K562 (cell line): ENCODE results near the gene MTG2. TPM values are rescaled to one million over a fixed set of nuclear protein-coding genes. Genes with fewer than 3 reads are reported as not detected.

Experiments
- ATAC-seq: fragments of 200-7000 bp; cut with Tn5 transposase; 3 replicates; pipeline ENCODE4 v1.9.1; 2020; ENCODE audit warnings: moderate library complexity
- BruUV-seq: library from RNA; stranded (reverse); fragments of 400-500 nt; replicated peaks from 2 replicates; lab custom pipeline; 2021; lab: Mats Ljungman, UMichigan
- CTCF ChIA-PET: fragments of 300-600 bp; formaldehyde crosslinking; extraction: SDS; loops from one replicate; lab custom pipeline; 2021; ENCODE audit warnings: low intra/inter-chr PET ratio; lab: Yijun Ruan, JAX
- POLR2A ChIA-PET: fragments of 300-600, 350-650 bp; sonication (Branson Sonifier 250); formaldehyde crosslinking; extraction: SDS; loops from one replicate; lab custom pipeline; 2021; ENCODE audit warnings: antibody characterized with exemption, inconsistent platforms; lab: Yijun Ruan, JAX
- DNase-seq, 4 experiments: peaks; one replicate each; pipeline versions ENCODE4 v3.0.0 to v3.0.0-alpha.2; 2011 to 2018; ENCODE audit warnings: low spot score in 3 of 4, mixed read lengths in 3 of 4; ENCODE audit errors: extremely low read depth in 1 of 4
- FAIRE-seq: peaks from 2 replicates; lab custom pipeline; 2011; peaks lifted over from hg19 to GRCh38; lab: Jason Lieb, UNC
- H2AFZ ChIP-seq: 2 replicates; pipeline ENCODE4 v1.6.0; 2011; ENCODE audit warnings: low read depth, low read length, control low read depth, inconsistent platforms
- H3K27ac ChIP-seq: fragments of 200-600 bp; 3 replicates; pipeline ENCODE4 v1.8.0; 2011; ENCODE audit warnings: low read depth, mild to moderate bottlenecking, control low read depth, inconsistent platforms, low read length, moderate library complexity, mixed read lengths; ENCODE audit errors: extremely low read depth
- H3K27me3 ChIP-seq, 2 experiments: fragments of 300-600 bp in 1 of 2; 2 replicates in 1 of 2; 3 replicates in 1 of 2; pipeline versions ENCODE4 v1.6.0 to v1.8.0; 2011; ENCODE audit warnings: inconsistent platforms in 2 of 2, low read length in 2 of 2, mild to moderate bottlenecking in 1 of 2, mixed read lengths in 1 of 2, moderate library complexity in 1 of 2; ENCODE audit not compliant: control insufficient read depth in 2 of 2, insufficient read depth in 2 of 2
- H3K36me3 ChIP-seq: fragments of 300-600 bp; 3 replicates; pipeline ENCODE4 v1.8.0; 2011; ENCODE audit warnings: mild to moderate bottlenecking, low read length, inconsistent platforms; ENCODE audit not compliant: control insufficient read depth, insufficient read depth
- H3K4me1 ChIP-seq, 2 experiments: fragments of 200-600 bp in 1 of 2; replicated peaks in 1 of 2; 2 replicates in 1 of 2; 3 replicates in 1 of 2; pipeline versions ENCODE4 v1.5.1 to v1.8.0; 2011; ENCODE audit warnings: inconsistent platforms in 2 of 2, low read length in 2 of 2, mild to moderate bottlenecking in 1 of 2, mixed read lengths in 1 of 2, moderate library complexity in 1 of 2; ENCODE audit not compliant: control insufficient read depth in 2 of 2, insufficient read depth in 2 of 2
- H3K4me2 ChIP-seq: 2 replicates; pipeline ENCODE4 v1.6.1; 2011; ENCODE audit warnings: low read length, control low read depth, inconsistent platforms, mixed read lengths; ENCODE audit not compliant: insufficient read depth
- H3K4me3 ChIP-seq: fragments of 200-600 bp; sonication (generic), shearing (Covaris generic); 2 replicates; pipeline ENCODE4 v1.5.1; 2016; ENCODE audit warnings: control low read depth, inconsistent platforms
- H3K79me2 ChIP-seq: fragments of 200-600 bp; 3 replicates; pipeline ENCODE4 v1.8.0; 2011; ENCODE audit warnings: low read length, inconsistent platforms; ENCODE audit not compliant: control insufficient read depth, insufficient read depth
- H3K9ac ChIP-seq, 2 experiments: 2 replicates each; pipeline versions ENCODE4 v1.6.0 to v1.6.1; 2011; ENCODE audit warnings: low read depth in 2 of 2, low read length in 2 of 2, control low read depth in 1 of 2, inconsistent platforms in 1 of 2, mild to moderate bottlenecking in 1 of 2, mixed read lengths in 1 of 2; ENCODE audit not compliant: insufficient read depth in 1 of 2
- H3K9me1 ChIP-seq: one replicate; pipeline ENCODE4 v1.6.0; 2011; ENCODE audit warnings: inconsistent platforms, mild to moderate bottlenecking, low read length, moderate library complexity; ENCODE audit not compliant: control insufficient read depth, insufficient read depth
- H3K9me3 ChIP-seq: replicated peaks from 2 replicates; pipeline ENCODE4 v1.5.1; 2011; ENCODE audit warnings: low read depth, low read length, inconsistent platforms; ENCODE audit not compliant: control insufficient read depth, insufficient read depth
- H4K20me1 ChIP-seq: replicated peaks from 2 replicates; pipeline ENCODE4 v1.6.1; 2011; ENCODE audit warnings: low read length, inconsistent platforms, mixed read lengths; ENCODE audit not compliant: control insufficient read depth, insufficient read depth
- ESRRB ChIP-seq: fragments of 250-450 bp; sonication (Bioruptor Pico); IDR thresholded peaks from 2 replicates; pipeline ENCODE4 v1.5.0; 2020; ENCODE audit warnings: mild to moderate bottlenecking, moderate library complexity, borderline replicate concordance
- JUND ChIP-seq, 2 experiments: IDR thresholded peaks; 2 replicates in 1 of 2; 3 replicates in 1 of 2; pipeline ENCODE4 v1.6.1; 2011; ENCODE audit warnings: borderline replicate concordance in 2 of 2, low read depth in 2 of 2, low read length in 2 of 2, improper control_type of control experiment in 1 of 2, missing biosample characterization in 1 of 2, missing genetic modification characterization in 1 of 2, missing genetic modification reagents in 1 of 2
- MTA3 ChIP-seq: fragments of 450-650 bp; formaldehyde crosslinking; IDR thresholded peaks from 2 replicates; pipeline ENCODE4 v1.6.1; 2017; ENCODE audit warnings: mild to moderate bottlenecking, borderline replicate concordance
- POLR2G ChIP-seq: fragments of 200-400 bp; formaldehyde crosslinking; IDR thresholded peaks from 2 replicates; pipeline ENCODE4 v1.6.1; 2017; ENCODE audit warnings: low read depth, mild to moderate bottlenecking, antibody characterized with exemption, low read length, moderate library complexity
- RBFOX2 ChIP-seq: fragments of 200-400 bp; formaldehyde crosslinking; IDR thresholded peaks from 2 replicates; pipeline ENCODE4 v1.6.1; 2017; ENCODE audit warnings: low read depth, mild to moderate bottlenecking, low read length, moderate library complexity
- ZNF12 ChIP-seq: sonication (generic); formaldehyde crosslinking; IDR thresholded peaks from 2 replicates; pipeline ENCODE4 v1.4.0; 2020; ENCODE audit warnings: mild to moderate bottlenecking, missing genetic modification reagents
- ZNF324 ChIP-seq: fragments of 250-450 bp; sonication (Bioruptor Pico); IDR thresholded peaks from 2 replicates; pipeline ENCODE4 v1.4.0; 2020; ENCODE audit warnings: mild to moderate bottlenecking
- ZSCAN29 ChIP-seq: fragments of 450-650 bp; IDR thresholded peaks from 2 replicates; pipeline ENCODE4 v1.6.1; 2017
- WGBS: fragments of 100-300 bp; shearing (Covaris generic); methylation state at CpG from one replicate; pipeline ENCODE4 v1.1.6; 2016; ENCODE audit warnings: low coverage, mixed read lengths; ENCODE audit not compliant: insufficient coverage; ENCODE audit errors: missing lambda C conversion rate; 5-methylcytosine and 5-hydroxymethylcytosine counted together
- in situ Hi-C: fragments of 300-500 bp; cut with MboI; formaldehyde crosslinking; loops from 4 replicates; pipeline ENCODE4 v1.15.0; 2018; ENCODE audit warnings: inconsistent platforms, mixed read lengths
- intact Hi-C: fragments of 100-400 bp; cut with micrococcal nuclease; formaldehyde crosslinking; loops from 2 replicates; pipeline ENCODE4 v1.14.2; 2022
- polyA plus RNA-seq, 8 experiments: library from polyadenylated mRNA; depleted of rRNA in 4 of 8; stranded (reverse) in 5 of 8; unstranded in 3 of 8; fragments of >200 nt; fragmentation: Nextera tagmentation in 2 of 8; fragmentation: Illumina TruSeq in 1 of 8; extraction: Ambion mirVana in 2 of 8; extraction: Trizol in 1 of 8; gene quantifications; 2 replicates each; pipeline versions ENCODE4 v1.2.1 to v1.2.3, GENCODE V29; 2011 to 2014; ENCODE audit warnings: inconsistent platforms in 1 of 8, missing spikeins in 1 of 8
- total RNA-seq, 7 experiments: library from RNA; depleted of rRNA in 6 of 7; stranded (reverse); fragments of >200 nt in 6 of 7; fragmentation: Illumina TruSeq in 2 of 7; extraction: Trizol in 2 of 7; gene quantifications; 2 replicates each; pipeline versions ENCODE4 v1.2.1 to v1.2.3, GENCODE V29; 2011 to 2021; ENCODE audit warnings: low replicate concordance in 1 of 7
- TF ChIP-seq, protein P1 (sequence below): fragments of 450-650 bp; conservative IDR thresholded peaks from 2 replicates; pipeline ENCODE4 v1.6.1; 2016; ENCODE audit warnings: missing genetic modification characterization, low read depth, mild to moderate bottlenecking, missing compliant biosample characterization, moderate library complexity
- TF ChIP-seq, protein P2 (sequence below): IDR thresholded peaks from 2 replicates; pipeline ENCODE4 v1.6.1; 2012; ENCODE audit warnings: low read depth, low read length, improper control_type of control experiment, borderline replicate concordance
- TF ChIP-seq, protein P3 (sequence below): sonication (generic); formaldehyde crosslinking; IDR thresholded peaks from 2 replicates; pipeline ENCODE4 v1.9.0; 2022; ENCODE audit warnings: mild to moderate bottlenecking, missing genetic modification reagents

Gene MTG2
- total and polyA plus RNA-seq, 9 of the 15 experiments (the other 6 are each of a cell fraction or from before 2014, with no cell fraction given), result 8.7 to 67.5 (median 44.5) TPM

GRCh38 chr20:62245911-62246280 lies 63.1 kb downstream of the MTG2 start:
- Histone ChIP-seq H3K36me3 (peaks cover 11% of the 10 kb centered on the region; the same call in 2 of the 3 replicates), H3K9ac (no peak overlapping the region), H4K20me1 (peaks cover 62% of the 10 kb centered on the region), H3K4me2 (no peak overlapping the region), H3K4me1 (peaks cover 0 to 37% of the 10 kb centered on the region in 2 experiments; a peak in 2 of 5 replicates), H3K79me2 (peaks cover 37% of the 10 kb centered on the region), H3K4me3 (no peak overlapping the region), H3K9me1 (peaks cover 6% of the 10 kb centered on the region), H3K27ac (no peak overlapping the region), H2AFZ (no peak overlapping the region), H3K27me3 (no peaks in the 10 kb centered on the region), H3K9me3 (no peaks in the 10 kb centered on the region)
- TF ChIP-seq, protein P1, sequence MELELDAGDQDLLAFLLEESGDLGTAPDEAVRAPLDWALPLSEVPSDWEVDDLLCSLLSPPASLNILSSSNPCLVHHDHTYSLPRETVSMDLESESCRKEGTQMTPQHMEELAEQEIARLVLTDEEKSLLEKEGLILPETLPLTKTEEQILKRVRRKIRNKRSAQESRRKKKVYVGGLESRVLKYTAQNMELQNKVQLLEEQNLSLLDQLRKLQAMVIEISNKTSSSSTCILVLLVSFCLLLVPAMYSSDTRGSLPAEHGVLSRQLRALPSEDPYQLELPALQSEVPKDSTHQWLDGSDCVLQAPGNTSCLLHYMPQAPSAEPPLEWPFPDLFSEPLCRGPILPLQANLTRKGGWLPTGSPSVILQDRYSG (tag), result no peak
- TF ChIP-seq ZNF12 (CRISPR knock-in tag) (no peak), ZSCAN29 (no peak), ESRRB (no peak), POLR2G (peak; percentile 38; the same call in 1 of the 2 replicates), MTA3 (no peak), JUND (IDR thresholded peaks at IDR 0.05; ENCODE audit: borderline replicate concordance, low read depth, low read length) (no peak), JUND (tag; IDR thresholded peaks at IDR 0.05; ENCODE audit: borderline replicate concordance, low read depth, low read length) (no peak), ZNF324 (CRISPR knock-in tag) (no peak), RBFOX2 (peak; percentile 38)
- TF ChIP-seq, protein P2, sequence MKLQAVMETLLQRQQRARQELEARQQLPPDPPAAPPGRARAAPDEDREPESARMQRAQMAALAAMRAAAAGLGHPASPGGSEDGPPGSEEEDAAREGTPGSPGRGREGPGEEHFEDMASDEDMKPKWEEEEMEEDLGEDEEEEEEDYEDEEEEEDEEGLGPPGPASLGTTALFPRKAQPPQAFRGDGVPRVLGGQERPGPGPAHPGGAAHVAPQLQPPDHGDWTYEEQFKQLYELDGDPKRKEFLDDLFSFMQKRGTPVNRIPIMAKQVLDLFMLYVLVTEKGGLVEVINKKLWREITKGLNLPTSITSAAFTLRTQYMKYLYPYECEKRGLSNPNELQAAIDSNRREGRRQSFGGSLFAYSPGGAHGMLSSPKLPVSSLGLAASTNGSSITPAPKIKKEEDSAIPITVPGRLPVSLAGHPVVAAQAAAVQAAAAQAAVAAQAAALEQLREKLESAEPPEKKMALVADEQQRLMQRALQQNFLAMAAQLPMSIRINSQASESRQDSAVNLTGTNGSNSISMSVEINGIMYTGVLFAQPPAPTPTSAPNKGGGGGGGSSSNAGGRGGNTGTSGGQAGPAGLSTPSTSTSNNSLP, result no peak
- TF ChIP-seq, protein P3, sequence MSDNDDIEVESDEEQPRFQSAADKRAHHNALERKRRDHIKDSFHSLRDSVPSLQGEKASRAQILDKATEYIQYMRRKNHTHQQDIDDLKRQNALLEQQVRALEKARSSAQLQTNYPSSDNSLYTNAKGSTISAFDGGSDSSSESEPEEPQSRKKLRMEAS, result no peak
- intact Hi-C loops (no loop called here), in situ Hi-C loops (no loop called here)
- DNase-seq, result no peak
- no peak for FAIRE-seq
- BruUV-seq, result no TSS peak
- WGBS, result 85% methylated on average over 13 of the region's 19 CpGs
- ChIA-PET POLR2A (interaction anchor here (0.6 to 1.6 kb wide), 5 partner anchors 11 to 234 kb away, joined by 3 to 5 read pairs (median 4); no protein-coding TSS in a partner anchor), CTCF (no interaction called here)
- ATAC-seq, result no peak
